HepG2 (cell line): Measurements from ENCODE around the gene SEC31B. TPM values are rescaled to one million over a fixed set of nuclear protein-coding genes. Genes with fewer than 3 reads are reported as not detected.
A peak's percentile ranks its signal among the peaks of the same experiment; 100 is the strongest.

Experiments
- BRD4 ChIP-seq: sonication (generic); formaldehyde crosslinking; IDR thresholded peaks from 2 replicates; pipeline ENCODE4 v1.4.0; 2020; ENCODE audit warnings: missing genetic modification reagents
- ESRRA ChIP-seq: sonication (generic); formaldehyde crosslinking; IDR thresholded peaks from 2 replicates; pipeline ENCODE4 v1.5.1; 2020; ENCODE audit warnings: mild to moderate bottlenecking, low read depth, missing genetic modification reagents
- GATAD2A ChIP-seq: IDR thresholded peaks from 2 replicates; pipeline ENCODE4 v1.6.1; 2016
- IRF2 ChIP-seq: IDR thresholded peaks from 2 replicates; pipeline ENCODE4 v1.6.1; 2018; ENCODE audit warnings: missing genetic modification reagents, missing compliant biosample characterization
- MXD4 ChIP-seq: IDR thresholded peaks from 2 replicates; pipeline ENCODE4 v1.6.1; 2016; ENCODE audit warnings: mild to moderate bottlenecking, missing biosample characterization, missing genetic modification reagents
- NFIB ChIP-seq: sonication (generic); formaldehyde crosslinking; IDR thresholded peaks from 2 replicates; pipeline ENCODE4 v1.9.0; 2021; ENCODE audit warnings: missing genetic modification reagents, mild to moderate bottlenecking, borderline replicate concordance
- RNF2 ChIP-seq: fragments of 450-650 bp; conservative IDR thresholded peaks from 2 replicates; pipeline ENCODE4 v1.6.1; 2016; ENCODE audit warnings: low read depth
- RXRA ChIP-seq: sonication (generic); formaldehyde crosslinking; IDR thresholded peaks from 2 replicates; pipeline ENCODE4 v1.5.1; 2020; ENCODE audit warnings: missing genetic modification reagents
- TBL1XR1 ChIP-seq: fragments of 150-350 bp; IDR thresholded peaks from 2 replicates; pipeline ENCODE4 v1.6.1; 2014; ENCODE audit warnings: borderline replicate concordance, low read length; ENCODE audit not compliant: partially characterized antibody
- ZFP37 ChIP-seq: sonication (generic); formaldehyde crosslinking; IDR thresholded peaks from 2 replicates; pipeline ENCODE4 v1.4.0; 2020; ENCODE audit warnings: missing genetic modification reagents, borderline replicate concordance
- ZNF317 ChIP-seq: sonication (generic); formaldehyde crosslinking; IDR thresholded peaks from 2 replicates; pipeline ENCODE4 v1.5.0; 2020; ENCODE audit warnings: mild to moderate bottlenecking, missing genetic modification reagents
- ZNF563 ChIP-seq: sonication (generic); formaldehyde crosslinking; IDR thresholded peaks from 2 replicates; pipeline ENCODE4 v1.8.0; 2022; ENCODE audit warnings: mild to moderate bottlenecking, moderate library complexity, missing genetic modification reagents
- ZNF746 ChIP-seq: sonication (generic); formaldehyde crosslinking; IDR thresholded peaks from 2 replicates; pipeline ENCODE4 v1.8.0; 2022; ENCODE audit warnings: mild to moderate bottlenecking, missing genetic modification reagents
- ZZZ3 ChIP-seq: sonication (generic); formaldehyde crosslinking; IDR thresholded peaks from 2 replicates; pipeline ENCODE4 v1.4.0; 2020; ENCODE audit warnings: missing genetic modification reagents, mild to moderate bottlenecking, borderline replicate concordance
- polyA plus RNA-seq, 8 experiments: library from polyadenylated mRNA; depleted of rRNA in 3 of 8; stranded (reverse) in 7 of 8; unstranded in 1 of 8; fragments of >200 nt; fragmentation: Illumina TruSeq in 4 of 8; extraction: Trizol in 4 of 8; gene quantifications; 2 replicates each; pipeline versions ENCODE4 v1.2.1 to v1.2.3, GENCODE V29; 2011 to 2016; ENCODE audit warnings: low read depth in 4 of 8, missing spikeins in 1 of 8, mixed read lengths in 1 of 8; ENCODE audit not compliant: insufficient read depth in 1 of 8
- total RNA-seq, 5 experiments: library from RNA; depleted of rRNA; stranded (reverse); fragments of >200 nt; fragmentation: Illumina TruSeq; extraction: Trizol; gene quantifications; 2 replicates each; pipeline ENCODE4 v1.2.3, GENCODE V29; 2016; ENCODE audit warnings: low read depth in 1 of 5
- TF ChIP-seq, protein P1 (sequence below): sonication (generic); formaldehyde crosslinking; IDR thresholded peaks from 2 replicates; pipeline ENCODE4 v1.4.0; 2020; ENCODE audit warnings: missing genetic modification reagents
- TF ChIP-seq, protein P2 (sequence below): sonication (generic); formaldehyde crosslinking; conservative IDR thresholded peaks from 2 replicates; pipeline ENCODE4 v1.4.0; 2020; ENCODE audit warnings: missing genetic modification reagents
- TF ChIP-seq, protein P3 (sequence below): IDR thresholded peaks from 2 replicates; pipeline ENCODE4 v1.6.1; 2016; ENCODE audit warnings: control low read depth
- TF ChIP-seq, protein P4 (sequence below): sonication (generic); formaldehyde crosslinking; IDR thresholded peaks from 2 replicates; pipeline ENCODE4 v1.4.0; 2020; ENCODE audit warnings: mild to moderate bottlenecking, missing genetic modification reagents, borderline replicate concordance
- TF ChIP-seq, protein P5 (sequence below): sonication (generic); formaldehyde crosslinking; IDR thresholded peaks from 2 replicates; pipeline ENCODE4 v1.5.0; 2020; ENCODE audit warnings: mild to moderate bottlenecking, missing genetic modification reagents

Gene SEC31B
- total and polyA plus RNA-seq, 2 of the 13 experiments (the other 11 are each of a cell fraction or from before 2014, with no cell fraction given), result 2.0 to 8.3 TPM

DNA sequence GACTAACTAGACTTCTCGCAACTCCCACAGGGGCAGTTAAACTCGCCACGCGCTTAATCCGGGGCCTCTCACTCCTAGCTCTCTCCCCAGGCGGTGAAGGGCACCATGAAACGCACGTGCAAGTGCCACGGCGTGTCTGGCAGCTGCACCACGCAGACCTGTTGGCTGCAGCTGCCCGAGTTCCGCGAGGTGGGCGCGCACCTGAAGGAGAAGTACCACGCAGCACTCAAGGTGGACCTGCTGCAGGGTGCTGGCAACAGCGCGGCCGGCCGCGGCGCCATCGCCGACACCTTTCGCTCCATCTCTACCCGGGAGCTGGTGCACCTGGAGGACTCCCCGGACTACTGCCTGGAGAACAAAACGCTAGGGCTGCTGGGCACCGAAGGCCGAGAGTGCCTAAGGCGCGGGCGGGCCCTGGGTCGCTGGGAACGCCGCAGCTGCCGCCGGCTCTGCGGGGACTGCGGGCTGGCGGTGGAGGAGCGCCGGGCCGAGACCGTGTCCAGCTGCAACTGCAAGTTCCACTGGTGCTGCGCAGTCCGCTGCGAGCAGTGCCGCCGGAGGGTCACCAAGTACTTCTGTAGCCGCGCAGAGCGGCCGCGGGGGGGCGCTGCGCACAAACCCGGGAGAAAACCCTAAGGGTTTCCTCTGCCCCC lies 37.4 kb downstream of the SEC31B start (continued):
- TF ChIP-seq, protein P1, sequence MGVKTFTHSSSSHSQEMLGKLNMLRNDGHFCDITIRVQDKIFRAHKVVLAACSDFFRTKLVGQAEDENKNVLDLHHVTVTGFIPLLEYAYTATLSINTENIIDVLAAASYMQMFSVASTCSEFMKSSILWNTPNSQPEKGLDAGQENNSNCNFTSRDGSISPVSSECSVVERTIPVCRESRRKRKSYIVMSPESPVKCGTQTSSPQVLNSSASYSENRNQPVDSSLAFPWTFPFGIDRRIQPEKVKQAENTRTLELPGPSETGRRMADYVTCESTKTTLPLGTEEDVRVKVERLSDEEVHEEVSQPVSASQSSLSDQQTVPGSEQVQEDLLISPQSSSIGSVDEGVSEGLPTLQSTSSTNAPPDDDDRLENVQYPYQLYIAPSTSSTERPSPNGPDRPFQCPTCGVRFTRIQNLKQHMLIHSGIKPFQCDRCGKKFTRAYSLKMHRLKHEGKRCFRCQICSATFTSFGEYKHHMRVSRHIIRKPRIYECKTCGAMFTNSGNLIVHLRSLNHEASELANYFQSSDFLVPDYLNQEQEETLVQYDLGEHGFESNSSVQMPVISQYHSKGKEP (CRISPR knock-in tag), result no peak
- TF ChIP-seq, protein P2, sequence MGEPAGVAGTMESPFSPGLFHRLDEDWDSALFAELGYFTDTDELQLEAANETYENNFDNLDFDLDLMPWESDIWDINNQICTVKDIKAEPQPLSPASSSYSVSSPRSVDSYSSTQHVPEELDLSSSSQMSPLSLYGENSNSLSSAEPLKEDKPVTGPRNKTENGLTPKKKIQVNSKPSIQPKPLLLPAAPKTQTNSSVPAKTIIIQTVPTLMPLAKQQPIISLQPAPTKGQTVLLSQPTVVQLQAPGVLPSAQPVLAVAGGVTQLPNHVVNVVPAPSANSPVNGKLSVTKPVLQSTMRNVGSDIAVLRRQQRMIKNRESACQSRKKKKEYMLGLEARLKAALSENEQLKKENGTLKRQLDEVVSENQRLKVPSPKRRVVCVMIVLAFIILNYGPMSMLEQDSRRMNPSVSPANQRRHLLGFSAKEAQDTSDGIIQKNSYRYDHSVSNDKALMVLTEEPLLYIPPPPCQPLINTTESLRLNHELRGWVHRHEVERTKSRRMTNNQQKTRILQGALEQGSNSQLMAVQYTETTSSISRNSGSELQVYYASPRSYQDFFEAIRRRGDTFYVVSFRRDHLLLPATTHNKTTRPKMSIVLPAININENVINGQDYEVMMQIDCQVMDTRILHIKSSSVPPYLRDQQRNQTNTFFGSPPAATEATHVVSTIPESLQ (CRISPR knock-in tag), result no peak
- no peak for TF ChIP-seq ZNF746 (CRISPR knock-in tag)
- TF ChIP-seq BRD4 (CRISPR knock-in tag), result no peak
- TF ChIP-seq, protein P3, sequence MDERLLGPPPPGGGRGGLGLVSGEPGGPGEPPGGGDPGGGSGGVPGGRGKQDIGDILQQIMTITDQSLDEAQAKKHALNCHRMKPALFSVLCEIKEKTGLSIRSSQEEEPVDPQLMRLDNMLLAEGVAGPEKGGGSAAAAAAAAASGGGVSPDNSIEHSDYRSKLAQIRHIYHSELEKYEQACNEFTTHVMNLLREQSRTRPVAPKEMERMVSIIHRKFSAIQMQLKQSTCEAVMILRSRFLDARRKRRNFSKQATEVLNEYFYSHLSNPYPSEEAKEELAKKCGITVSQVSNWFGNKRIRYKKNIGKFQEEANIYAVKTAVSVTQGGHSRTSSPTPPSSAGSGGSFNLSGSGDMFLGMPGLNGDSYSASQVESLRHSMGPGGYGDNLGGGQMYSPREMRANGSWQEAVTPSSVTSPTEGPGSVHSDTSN, result no peak
- no peak for TF ChIP-seq ZNF317 (CRISPR knock-in tag)
- TF ChIP-seq RXRA (CRISPR knock-in tag), result peak; percentile 24; the same call in 1 of the 2 replicates
- TF ChIP-seq, protein P4, sequence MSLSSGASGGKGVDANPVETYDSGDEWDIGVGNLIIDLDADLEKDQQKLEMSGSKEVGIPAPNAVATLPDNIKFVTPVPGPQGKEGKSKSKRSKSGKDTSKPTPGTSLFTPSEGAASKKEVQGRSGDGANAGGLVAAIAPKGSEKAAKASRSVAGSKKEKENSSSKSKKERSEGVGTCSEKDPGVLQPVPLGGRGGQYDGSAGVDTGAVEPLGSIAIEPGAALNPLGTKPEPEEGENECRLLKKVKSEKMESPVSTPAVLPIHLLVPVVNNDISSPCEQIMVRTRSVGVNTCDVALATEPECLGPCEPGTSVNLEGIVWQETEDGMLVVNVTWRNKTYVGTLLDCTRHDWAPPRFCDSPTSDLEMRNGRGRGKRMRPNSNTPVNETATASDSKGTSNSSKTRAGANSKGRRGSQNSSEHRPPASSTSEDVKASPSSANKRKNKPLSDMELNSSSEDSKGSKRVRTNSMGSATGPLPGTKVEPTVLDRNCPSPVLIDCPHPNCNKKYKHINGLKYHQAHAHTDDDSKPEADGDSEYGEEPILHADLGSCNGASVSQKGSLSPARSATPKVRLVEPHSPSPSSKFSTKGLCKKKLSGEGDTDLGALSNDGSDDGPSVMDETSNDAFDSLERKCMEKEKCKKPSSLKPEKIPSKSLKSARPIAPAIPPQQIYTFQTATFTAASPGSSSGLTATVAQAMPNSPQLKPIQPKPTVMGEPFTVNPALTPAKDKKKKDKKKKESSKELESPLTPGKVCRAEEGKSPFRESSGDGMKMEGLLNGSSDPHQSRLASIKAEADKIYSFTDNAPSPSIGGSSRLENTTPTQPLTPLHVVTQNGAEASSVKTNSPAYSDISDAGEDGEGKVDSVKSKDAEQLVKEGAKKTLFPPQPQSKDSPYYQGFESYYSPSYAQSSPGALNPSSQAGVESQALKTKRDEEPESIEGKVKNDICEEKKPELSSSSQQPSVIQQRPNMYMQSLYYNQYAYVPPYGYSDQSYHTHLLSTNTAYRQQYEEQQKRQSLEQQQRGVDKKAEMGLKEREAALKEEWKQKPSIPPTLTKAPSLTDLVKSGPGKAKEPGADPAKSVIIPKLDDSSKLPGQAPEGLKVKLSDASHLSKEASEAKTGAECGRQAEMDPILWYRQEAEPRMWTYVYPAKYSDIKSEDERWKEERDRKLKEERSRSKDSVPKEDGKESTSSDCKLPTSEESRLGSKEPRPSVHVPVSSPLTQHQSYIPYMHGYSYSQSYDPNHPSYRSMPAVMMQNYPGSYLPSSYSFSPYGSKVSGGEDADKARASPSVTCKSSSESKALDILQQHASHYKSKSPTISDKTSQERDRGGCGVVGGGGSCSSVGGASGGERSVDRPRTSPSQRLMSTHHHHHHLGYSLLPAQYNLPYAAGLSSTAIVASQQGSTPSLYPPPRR, result 0 out of 2 replicates have a peak, but pooled peaks have one; percentile 25
- TF ChIP-seq ESRRA, result no peak
- TF ChIP-seq ZFP37 (CRISPR knock-in tag), result no peak
- no peak; the same call in 1 of the 2 replicates for TF ChIP-seq MXD4 (CRISPR knock-in tag)
- no peak for TF ChIP-seq IRF2 (CRISPR knock-in tag)
- TF ChIP-seq NFIB (CRISPR knock-in tag), result no peak
- TF ChIP-seq TBL1XR1, result no peak
- TF ChIP-seq ZNF563 (CRISPR knock-in tag), result no peak; the same call in 1 of the 2 replicates
- no peak for TF ChIP-seq ZZZ3
- TF ChIP-seq, protein P5, sequence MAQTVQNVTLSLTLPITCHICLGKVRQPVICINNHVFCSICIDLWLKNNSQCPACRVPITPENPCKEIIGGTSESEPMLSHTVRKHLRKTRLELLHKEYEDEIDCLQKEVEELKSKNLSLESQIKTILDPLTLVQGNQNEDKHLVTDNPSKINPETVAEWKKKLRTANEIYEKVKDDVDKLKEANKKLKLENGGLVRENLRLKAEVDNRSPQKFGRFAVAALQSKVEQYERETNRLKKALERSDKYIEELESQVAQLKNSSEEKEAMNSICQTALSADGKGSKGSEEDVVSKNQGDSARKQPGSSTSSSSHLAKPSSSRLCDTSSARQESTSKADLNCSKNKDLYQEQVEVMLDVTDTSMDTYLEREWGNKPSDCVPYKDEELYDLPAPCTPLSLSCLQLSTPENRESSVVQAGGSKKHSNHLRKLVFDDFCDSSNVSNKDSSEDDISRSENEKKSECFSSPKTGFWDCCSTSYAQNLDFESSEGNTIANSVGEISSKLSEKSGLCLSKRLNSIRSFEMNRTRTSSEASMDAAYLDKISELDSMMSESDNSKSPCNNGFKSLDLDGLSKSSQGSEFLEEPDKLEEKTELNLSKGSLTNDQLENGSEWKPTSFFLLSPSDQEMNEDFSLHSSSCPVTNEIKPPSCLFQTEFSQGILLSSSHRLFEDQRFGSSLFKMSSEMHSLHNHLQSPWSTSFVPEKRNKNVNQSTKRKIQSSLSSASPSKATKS (CRISPR knock-in tag), result no peak
- no peak for TF ChIP-seq GATAD2A (CRISPR knock-in tag)
- TF ChIP-seq RNF2, result no peak
